ENCODE data around the gene SPARCL1. TPM values are rescaled to one million over a fixed set of nuclear protein-coding genes. Genes with fewer than 3 reads are reported as not detected.
"Not testable (repeated sequence)": the region's sequence is repeated elsewhere in the genome, so short reads cannot be mapped to it uniquely, and the experiment has no call there.

SPARCL1 gene
- total and polyA plus RNA-seq, 2 donors (not counting 1 experiment from before 2014, with no cell fraction given) = not detected

- peaks cover 16 to 26% of the 10 kb centered on the region in 2 donors for H3K4me1 ChIP-seq (ENCODE audit: control insufficient read depth in 2 of 2, insufficient read depth in 2 of 2, low read length in 2 of 2)
- no peak overlapping the region for H2AFZ ChIP-seq (ENCODE audit: insufficient read depth, low read depth, low read length, poor library complexity, severe bottlenecking)
- no peaks in the 10 kb centered on the region for H3K27me3 Mint-ChIP-seq
- no peak for TF ChIP-seq EZH2 (IDR thresholded peaks at IDR 0.05; ENCODE audit: borderline replicate concordance, insufficient read depth, low read depth, low read length, poor library complexity, severe bottlenecking)
- TF ChIP-seq, protein P1, sequence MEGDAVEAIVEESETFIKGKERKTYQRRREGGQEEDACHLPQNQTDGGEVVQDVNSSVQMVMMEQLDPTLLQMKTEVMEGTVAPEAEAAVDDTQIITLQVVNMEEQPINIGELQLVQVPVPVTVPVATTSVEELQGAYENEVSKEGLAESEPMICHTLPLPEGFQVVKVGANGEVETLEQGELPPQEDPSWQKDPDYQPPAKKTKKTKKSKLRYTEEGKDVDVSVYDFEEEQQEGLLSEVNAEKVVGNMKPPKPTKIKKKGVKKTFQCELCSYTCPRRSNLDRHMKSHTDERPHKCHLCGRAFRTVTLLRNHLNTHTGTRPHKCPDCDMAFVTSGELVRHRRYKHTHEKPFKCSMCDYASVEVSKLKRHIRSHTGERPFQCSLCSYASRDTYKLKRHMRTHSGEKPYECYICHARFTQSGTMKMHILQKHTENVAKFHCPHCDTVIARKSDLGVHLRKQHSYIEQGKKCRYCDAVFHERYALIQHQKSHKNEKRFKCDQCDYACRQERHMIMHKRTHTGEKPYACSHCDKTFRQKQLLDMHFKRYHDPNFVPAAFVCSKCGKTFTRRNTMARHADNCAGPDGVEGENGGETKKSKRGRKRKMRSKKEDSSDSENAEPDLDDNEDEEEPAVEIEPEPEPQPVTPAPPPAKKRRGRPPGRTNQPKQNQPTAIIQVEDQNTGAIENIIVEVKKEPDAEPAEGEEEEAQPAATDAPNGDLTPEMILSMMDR (IDR thresholded peaks at IDR 0.05) = no peak
- H3K27ac ChIP-seq (ENCODE audit: low read length in 2 of 2) = no peak overlapping the region
- peaks cover 59% of the 10 kb centered on the region for H3K4me1 Mint-ChIP-seq
- no peak for ATAC-seq (ENCODE audit: low read depth)
- H3K4me2 ChIP-seq (replicated peaks; ENCODE audit: low read depth, low read length, poor library complexity, severe bottlenecking) = no peak overlapping the region
- intact Hi-C loops (cut with micrococcal nuclease) = no loop called here
- H3K36me3 ChIP-seq (replicated peaks in 1 of 2; ENCODE audit: control extremely low read depth in 1 of 2, control insufficient read depth in 1 of 2, extremely low read depth in 1 of 2, insufficient read depth in 2 of 2, low read length in 1 of 2) = no peaks in the 10 kb centered on the region
- POLR2A ChIA-PET = no interaction called here
- no peak overlapping the region for H3K4me3 ChIP-seq (ENCODE audit: control extremely low read depth in 1 of 5, extremely low read depth in 1 of 5, insufficient read depth in 1 of 5, low read depth in 2 of 5, low read length in 4 of 5)
- H3K9me3 ChIP-seq (ENCODE audit: control extremely low read depth in 1 of 3, control insufficient read depth in 2 of 3, insufficient read depth in 1 of 3, low read length in 2 of 3) = no peaks in the 10 kb centered on the region
- H3K4me3 Mint-ChIP-seq = no peak overlapping the region
- H3K27me3 ChIP-seq (replicated peaks in 1 of 4; ENCODE audit: control extremely low read depth in 1 of 4, control insufficient read depth in 3 of 4, insufficient read depth in 4 of 4, low read length in 3 of 4) = no peaks in the 10 kb centered on the region
- peaks cover 5% of the 10 kb centered on the region for H4K20me1 ChIP-seq (ENCODE audit: control insufficient read depth, insufficient read depth, low read length, poor library complexity, severe bottlenecking)
- peaks cover 77% of the 10 kb centered on the region for H3K79me2 ChIP-seq (ENCODE audit: control insufficient read depth, insufficient read depth, low read length)
- no peaks in the 10 kb centered on the region for H3K9me3 Mint-ChIP-seq (ENCODE audit: insufficient read depth)
- CTCF ChIA-PET = no interaction called here
- no peak overlapping the region for H3K9ac ChIP-seq (ENCODE audit: low read length)
- no CpG with 5 or more reads among the region's 2 CpGs for WGBS (ENCODE audit: insufficient coverage)
- DNase-seq = no peak
- no peak overlapping the region for H3K27ac Mint-ChIP-seq
These were observed 103.5 kb downstream of the SPARCL1 start for GRCh38 chr4:87425711-87426110.

- H3K27ac ChIP-seq (ENCODE audit: low read length in 2 of 2); H3K4me3 ChIP-seq (ENCODE audit: control extremely low read depth in 1 of 5, extremely low read depth in 1 of 5, insufficient read depth in 1 of 5, low read depth in 2 of 5, low read length in 4 of 5); H3K27me3 ChIP-seq (replicated peaks in 1 of 4; ENCODE audit: control extremely low read depth in 1 of 4, control insufficient read depth in 3 of 4, insufficient read depth in 4 of 4, low read length in 3 of 4); H3K27me3 Mint-ChIP-seq; DNase-seq; H3K27ac Mint-ChIP-seq; H3K9me3 ChIP-seq (ENCODE audit: control extremely low read depth in 1 of 3, control insufficient read depth in 2 of 3, insufficient read depth in 1 of 3, low read length in 2 of 3); POLR2A ChIA-PET; ATAC-seq (ENCODE audit: low read depth); H4K20me1 ChIP-seq (ENCODE audit: control insufficient read depth, insufficient read depth, low read length, poor library complexity, severe bottlenecking); H3K9me3 Mint-ChIP-seq (ENCODE audit: insufficient read depth); H3K36me3 ChIP-seq (replicated peaks in 1 of 2; ENCODE audit: control extremely low read depth in 1 of 2, control insufficient read depth in 1 of 2, extremely low read depth in 1 of 2, insufficient read depth in 2 of 2, low read length in 1 of 2): not testable (repeated sequence)
- H3K4me1 Mint-ChIP-seq = peaks cover 49% of the 10 kb centered on the region
- 98% methylated on average over 10 of the region's 22 CpGs for WGBS (ENCODE audit: insufficient coverage)
- peak overlapping the region; percentile 82 for H3K4me2 ChIP-seq (replicated peaks; ENCODE audit: low read depth, low read length, poor library complexity, severe bottlenecking)
- intact Hi-C loops (cut with micrococcal nuclease) = loop anchor here (5.0 kb wide), 1 partner anchor 202 kb away; the partner anchor contains the start of gene KLHL8
- H3K4me1 ChIP-seq (ENCODE audit: control insufficient read depth in 2 of 2, insufficient read depth in 2 of 2, low read length in 2 of 2) = peaks cover 16 to 26% of the 10 kb centered on the region in 2 donors
- H2AFZ ChIP-seq (ENCODE audit: insufficient read depth, low read depth, low read length, poor library complexity, severe bottlenecking) = peak overlapping the region; percentile 97
- CTCF ChIA-PET = interaction anchor here (0.7 to 1.2 kb wide), 2 partner anchors 49 to 53 kb away, joined by 3 to 4 read pairs; no protein-coding TSS in a partner anchor
- H3K4me3 Mint-ChIP-seq = peak overlapping the region; percentile 100
- H3K79me2 ChIP-seq (ENCODE audit: control insufficient read depth, insufficient read depth, low read length) = peaks cover 68% of the 10 kb centered on the region
- H3K9ac ChIP-seq (ENCODE audit: low read length) = peak overlapping the region; percentile 88
These were observed 105.1 kb downstream of the SPARCL1 start for GRCh38 chr4:87424099-87424543.

Other genes with a start within 250 kb of the SPARCL1 start
- gene HSD17B13, start 206.5 kb downstream of the SPARCL1 start, total RNA-seq = 0.32 and 0.39 TPM in 2 replicates
- gene HSD17B13, start 206.5 kb downstream of the SPARCL1 start, polyA plus RNA-seq = 0.46 and 0.63 TPM in 2 replicates
- 62.2 and 71.0 TPM in 2 replicates for gene HSD17B11, start 138.2 kb downstream of the SPARCL1 start, total RNA-seq
- gene HSD17B11, start 138.2 kb downstream of the SPARCL1 start, polyA plus RNA-seq = 26.5 and 32.6 TPM in 2 replicates
- 17.5 and 21.5 TPM in 2 replicates for gene NUDT9, start 106.8 kb downstream of the SPARCL1 start, total RNA-seq
- 10.0 and 14.4 TPM in 2 replicates for gene NUDT9, start 106.8 kb downstream of the SPARCL1 start, polyA plus RNA-seq
- gene DSPP, start 79.2 kb upstream of the SPARCL1 start, total RNA-seq = not detected in 2 replicates
- gene DSPP, start 79.2 kb upstream of the SPARCL1 start, polyA plus RNA-seq = not detected in 2 replicates
- gene DMP1, start 120.9 kb upstream of the SPARCL1 start, total RNA-seq = not detected in 2 replicates
- not detected in 2 replicates for gene DMP1, start 120.9 kb upstream of the SPARCL1 start, polyA plus RNA-seq

All from B cell (primary cell).